GM21737 (cell line): ENCODE measurements around the gene PRDM11.

Source experiments
- ATAC-seq: cut with Tn5 transposase; IDR thresholded peaks from one replicate; pipeline ENCODE4 v1.9.1; 2021; ENCODE audit warnings: mild to moderate bottlenecking, moderate library complexity; ENCODE audit not compliant: unreplicated experiment

PRDM11 gene

DNA sequence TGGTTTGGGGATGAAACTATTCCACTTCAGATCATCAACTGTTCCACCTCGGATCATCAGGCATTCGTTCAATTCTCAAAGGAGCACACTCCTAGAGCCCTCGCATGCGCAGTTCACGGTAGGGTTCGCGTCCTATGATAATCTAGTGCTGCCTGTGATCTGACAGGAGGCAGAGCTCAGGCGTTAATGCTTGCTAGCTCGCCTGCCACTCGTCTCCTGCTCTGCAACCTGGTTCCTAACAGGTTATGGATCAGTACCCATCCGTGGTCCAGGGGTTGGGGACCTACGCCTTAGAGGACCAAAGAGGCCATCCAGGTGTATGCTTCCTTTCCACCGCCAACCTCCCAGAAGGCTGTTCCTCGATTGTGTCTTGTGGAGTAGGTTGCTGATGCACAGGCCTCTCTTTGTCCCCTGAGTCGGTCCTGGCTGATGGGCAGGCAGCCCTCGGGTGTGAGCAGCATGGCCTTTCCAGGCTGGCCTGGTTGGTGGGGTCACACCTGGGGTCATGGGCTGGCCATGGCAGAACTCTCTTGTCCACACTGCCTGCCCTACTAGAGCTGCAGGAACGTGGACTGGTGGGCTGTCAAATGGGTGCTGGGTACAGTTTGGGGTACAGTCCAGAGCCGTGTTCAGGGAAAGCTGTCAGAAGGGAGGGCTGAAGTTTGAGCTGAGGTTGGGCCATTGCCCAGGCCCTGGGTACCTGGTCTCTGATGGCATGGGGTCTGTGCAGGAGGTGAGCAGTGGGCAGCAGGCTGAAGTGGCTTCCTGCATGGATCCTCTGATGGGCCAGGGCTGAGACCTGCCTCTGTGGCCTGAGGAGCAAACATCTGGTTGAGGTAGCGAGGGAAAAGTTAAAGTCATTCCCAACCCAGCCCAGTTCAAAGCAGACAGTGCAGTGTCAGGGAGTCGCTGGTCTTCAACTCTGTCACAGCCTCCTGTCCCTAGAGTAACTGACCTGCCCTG lies 11.1 kb downstream of the PRDM11 start:
- no peak for ATAC-seq

- ATAC-seq: no peak
These were observed 11.8 kb downstream of the PRDM11 start for GRCh38 chr11:45158210-45158731.

DNA sequence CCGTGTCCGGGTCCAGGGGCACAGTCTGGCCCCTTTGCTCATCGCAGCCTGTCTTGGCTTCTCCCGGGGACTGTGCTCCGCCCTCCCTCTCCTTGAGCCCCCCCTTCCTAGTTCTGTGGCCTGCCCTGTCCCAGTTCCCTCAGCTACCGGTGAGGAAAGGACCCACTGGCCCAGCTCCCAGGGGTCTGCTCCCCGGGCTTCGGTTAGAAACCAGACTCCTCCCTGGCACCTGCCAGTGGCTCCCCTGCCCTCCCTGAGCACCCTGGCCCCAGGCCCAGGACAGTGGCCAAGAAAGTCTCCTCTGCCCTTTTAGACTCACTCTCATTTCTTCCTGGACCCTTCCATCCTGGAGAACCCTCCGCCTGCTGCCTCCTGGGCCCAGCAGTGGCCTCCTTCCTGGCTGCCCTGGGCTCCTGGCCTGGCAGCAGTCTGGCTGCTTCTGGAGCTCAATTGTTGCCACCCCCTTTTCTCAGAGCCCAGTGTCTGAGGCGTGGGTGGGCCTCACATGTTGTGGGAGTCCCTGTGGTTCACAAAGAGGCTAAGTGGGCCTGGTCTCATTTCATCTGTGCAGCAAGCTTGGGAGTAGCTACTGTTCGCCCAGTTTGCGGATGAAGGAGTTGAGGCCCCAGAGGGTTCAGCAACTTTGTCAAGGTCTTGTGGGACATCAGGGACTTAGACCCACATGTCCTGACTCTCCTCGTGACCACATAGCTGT lies 12.6 kb downstream of the PRDM11 start:
- ATAC-seq: no peak

GRCh38 chr11:45159781-45160365 lies 13.4 kb downstream of the PRDM11 start:
- no peak for ATAC-seq

DNA sequence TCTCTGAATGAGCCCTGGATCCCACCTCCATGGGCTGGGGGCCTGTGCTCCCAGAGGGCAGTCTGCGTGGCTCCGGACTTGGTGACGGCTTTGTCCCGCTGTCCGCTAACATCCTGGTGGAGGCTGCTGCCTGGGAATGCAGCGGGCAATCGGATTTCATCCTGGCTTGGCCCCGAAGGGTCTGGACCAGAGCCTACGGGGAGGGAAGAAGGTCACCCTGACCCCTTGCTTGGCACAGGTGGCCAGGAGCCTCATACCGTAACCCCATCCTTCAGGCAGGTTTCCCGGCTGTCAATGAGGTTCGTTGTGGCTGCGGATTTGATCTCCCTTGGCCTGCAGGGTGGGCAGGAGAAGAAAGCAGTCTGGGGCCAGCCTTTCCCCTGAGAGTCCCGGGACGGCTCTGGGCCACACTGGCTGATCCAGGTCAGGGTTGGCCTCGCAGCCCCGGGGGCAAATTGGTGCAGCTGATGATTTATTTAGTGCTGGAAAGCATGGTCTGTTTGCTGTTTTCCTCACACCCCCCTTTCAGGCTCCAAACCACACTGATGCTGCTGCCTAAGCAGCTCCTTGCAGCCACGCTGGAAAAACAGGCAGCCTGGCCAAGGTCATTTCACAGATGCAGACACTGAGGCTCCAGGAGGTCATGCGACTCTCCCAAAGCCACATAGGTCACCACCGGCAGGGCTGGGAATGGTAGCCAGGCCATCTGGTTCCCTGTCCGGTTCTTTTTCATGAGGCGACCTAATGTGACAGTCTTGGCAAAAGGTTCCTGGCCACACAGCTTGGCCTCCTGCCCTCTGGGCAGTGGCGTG lies 15.0 kb downstream of the PRDM11 start:
- no peak for ATAC-seq

GRCh38 chr11:45162064-45162375 lies 15.6 kb downstream of the PRDM11 start:
- ATAC-seq: no peak

DNA sequence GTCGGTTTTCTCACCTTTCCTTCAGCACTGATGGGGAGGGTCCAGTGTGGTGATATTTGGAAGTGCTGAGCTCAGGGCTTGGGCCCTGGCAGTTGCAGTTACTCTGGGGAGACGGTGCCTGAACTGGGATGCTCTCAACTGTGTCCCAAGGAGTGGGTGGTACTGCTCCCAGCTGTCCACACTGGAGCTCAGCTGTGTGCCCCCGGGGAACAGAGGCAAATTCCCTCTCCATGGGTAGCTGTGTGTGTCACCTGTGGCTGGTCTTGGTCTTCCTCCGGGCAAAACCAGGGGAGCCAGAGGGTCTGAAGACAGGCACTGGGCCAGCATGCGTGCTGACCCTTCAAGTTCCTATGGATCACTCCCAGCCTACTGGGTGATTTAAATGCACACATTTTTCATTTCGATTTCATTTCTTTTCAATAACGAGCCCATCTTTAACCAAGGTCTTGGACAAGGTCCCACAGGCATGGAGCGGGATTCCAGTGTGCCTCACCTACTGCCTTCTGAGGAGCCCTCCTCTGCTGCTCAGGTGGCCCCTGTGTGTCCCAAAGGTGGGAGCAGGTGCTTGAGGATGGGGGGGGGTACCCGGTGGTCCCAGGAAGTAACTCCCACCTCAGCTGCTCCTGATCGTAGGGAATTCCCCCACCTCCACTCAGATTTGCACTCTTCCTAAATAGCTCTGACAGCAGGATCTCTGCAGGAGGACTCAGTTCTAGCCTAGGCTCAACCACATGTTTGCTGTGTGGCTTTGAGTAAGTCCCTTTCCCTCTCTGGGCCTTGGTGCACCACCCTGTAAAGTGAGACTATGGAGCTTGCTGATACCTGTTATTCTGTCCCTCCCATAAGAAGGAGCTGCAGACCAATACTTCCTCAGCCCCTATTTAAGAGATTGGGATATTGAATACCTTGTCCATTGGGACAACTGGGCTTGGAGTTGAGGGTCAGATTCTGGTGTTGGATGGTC lies 16.8 kb downstream of the PRDM11 start:
- no peak for ATAC-seq

DNA sequence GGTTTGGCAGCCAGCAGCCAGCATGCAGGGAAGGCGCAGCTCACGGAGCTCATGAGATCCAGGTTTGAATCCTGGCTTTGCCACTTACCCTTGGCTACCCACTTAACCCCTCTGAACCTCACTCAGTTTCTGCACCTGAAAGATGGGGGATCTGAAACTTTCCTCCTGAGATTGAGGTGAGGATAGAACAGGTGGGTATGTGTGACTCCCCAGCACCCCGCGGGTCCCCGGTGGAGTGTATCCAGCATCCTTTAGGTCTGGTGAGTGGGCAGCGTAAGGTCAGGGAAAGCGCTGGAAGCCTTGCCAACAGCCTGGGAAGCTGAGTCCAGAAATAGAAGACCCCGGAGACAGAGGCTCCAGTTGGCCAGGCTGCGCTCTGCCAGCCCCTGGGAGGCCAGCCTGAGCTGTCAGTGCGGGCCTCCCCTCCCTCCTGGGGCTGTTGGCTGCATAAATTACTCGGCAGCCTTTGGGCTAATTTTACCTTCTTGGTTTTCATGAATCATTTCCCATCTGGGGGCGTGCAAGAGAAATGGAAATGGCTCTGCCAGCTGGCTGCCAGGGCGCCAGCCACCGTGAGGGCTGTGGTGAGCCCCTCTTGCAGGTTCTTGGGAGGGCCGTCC lies 17.6 kb downstream of the PRDM11 start:
- no peak for ATAC-seq

DNA sequence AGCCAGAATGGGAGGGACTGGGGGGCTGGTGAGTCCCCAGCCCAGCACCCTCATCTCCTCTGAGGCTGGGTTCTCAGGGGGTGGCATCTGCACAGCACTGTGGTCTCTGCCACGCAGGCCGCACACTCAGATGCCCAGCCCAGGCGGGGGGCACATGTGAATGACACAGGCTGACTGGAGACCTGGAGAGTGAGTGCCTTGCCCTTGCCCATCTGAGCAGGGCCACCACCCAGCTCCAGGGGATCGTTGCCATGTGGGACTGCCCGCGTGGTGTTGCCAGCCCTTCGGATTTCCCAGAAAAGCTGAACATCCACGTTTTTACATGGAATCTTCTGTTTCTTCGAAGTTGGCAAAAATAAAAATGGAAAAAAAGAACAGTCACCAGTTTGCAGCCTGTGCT lies 18.9 kb downstream of the PRDM11 start:
- no peak for ATAC-seq

DNA sequence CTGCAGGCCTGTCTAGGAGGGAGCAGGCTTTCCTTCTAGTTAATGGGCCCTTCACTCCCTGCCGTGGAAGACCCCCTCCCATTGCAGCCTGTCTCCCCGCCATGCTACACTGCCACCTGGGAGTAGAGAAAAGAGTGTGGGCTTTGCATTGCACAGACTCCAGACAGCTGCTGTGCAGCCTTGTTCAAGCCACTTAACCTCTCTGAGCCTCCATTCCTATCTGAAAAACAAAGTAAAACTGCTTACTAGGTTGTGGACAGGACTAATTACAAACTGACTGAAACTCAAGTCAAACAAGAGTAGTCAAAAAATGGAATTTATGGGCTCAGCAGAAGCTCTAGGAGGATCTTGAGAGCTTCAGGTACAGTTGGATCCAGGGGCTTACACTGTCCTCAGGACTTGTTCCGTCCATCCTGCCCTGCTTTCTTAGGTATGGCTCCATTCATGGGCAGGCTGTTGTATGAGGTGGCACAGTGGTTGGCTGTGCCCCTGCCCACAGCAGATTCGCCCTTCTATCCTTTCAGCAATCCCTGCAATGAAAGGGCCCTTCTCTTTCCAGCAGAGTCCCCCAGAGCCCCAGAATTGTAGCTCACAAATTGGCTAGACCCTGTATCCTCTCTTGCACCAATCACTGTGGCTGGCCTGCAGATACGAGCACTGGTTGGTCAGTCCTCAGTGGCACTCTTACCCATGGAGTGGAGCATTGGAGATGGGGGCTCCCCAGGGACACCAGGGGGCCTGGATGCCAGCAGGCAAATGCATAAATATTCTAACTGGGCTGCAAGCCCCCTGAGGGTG lies 19.6 kb downstream of the PRDM11 start:
- ATAC-seq: no peak

- ATAC-seq: no peak
These were observed 20.1 kb downstream of the PRDM11 start for GRCh38 chr11:45166604-45166897.

- ATAC-seq: no peak
These were observed 20.8 kb downstream of the PRDM11 start for GRCh38 chr11:45167283-45167682.

- no peak for ATAC-seq
These were observed 22.1 kb downstream of the PRDM11 start for GRCh38 chr11:45168366-45169130.

DNA sequence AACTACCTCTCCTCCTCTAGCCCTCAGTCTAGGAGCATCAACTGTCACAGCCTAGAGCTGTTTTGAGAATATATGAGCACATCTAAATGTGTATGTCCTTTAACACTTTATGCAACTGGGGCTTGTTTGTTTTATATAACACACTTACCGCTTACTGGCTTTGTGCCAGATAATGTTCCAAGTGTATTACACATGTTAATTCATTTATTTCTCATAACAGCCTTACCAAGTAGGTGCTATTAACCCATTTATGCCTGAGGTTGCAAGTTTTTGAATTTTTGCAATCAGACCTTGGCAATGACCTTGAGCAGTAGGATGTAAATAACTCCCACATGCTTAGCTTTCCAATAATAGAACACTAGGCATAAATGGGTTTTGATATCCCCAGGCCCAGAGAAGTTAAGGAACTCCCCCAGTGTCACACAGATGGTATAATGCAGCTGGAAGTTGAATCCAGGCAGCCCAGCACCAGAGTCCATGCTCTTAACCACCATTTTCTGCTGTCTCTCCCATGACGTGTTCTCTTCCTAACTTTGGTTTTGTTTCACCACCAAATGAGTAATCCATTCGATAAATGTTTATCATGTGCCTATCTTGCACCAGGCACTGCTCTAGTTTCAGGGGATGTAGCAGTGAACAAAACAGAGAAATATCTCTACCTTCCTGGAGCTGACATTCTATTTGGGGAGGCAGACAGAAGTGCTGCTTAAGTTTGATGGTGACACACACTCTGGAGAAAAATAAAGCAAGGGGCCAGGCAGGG lies 23.1 kb downstream of the PRDM11 start:
- ATAC-seq: no peak

GRCh38 chr11:45170484-45170883 lies 24.0 kb downstream of the PRDM11 start:
- no peak for ATAC-seq

DNA sequence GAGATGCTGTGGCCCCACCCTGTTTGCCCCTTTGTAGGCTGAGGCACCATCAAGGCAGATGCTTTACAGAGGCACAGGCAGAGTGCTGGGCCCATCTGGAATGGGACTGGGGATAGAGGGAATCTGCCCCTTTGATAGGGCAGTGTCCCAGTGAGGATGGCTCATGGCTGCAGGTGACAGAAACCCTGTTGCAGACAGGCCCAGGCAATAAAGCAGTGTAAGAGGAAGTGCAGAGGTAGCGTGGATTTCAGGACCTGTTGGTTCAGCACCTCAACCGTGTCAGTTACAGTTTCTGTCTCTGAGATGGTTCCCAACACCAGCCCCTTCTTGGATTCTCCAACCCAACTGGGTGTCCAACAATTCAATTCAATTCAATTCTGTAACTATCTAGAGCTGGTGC lies 25.1 kb downstream of the PRDM11 start:
- no peak for ATAC-seq

DNA sequence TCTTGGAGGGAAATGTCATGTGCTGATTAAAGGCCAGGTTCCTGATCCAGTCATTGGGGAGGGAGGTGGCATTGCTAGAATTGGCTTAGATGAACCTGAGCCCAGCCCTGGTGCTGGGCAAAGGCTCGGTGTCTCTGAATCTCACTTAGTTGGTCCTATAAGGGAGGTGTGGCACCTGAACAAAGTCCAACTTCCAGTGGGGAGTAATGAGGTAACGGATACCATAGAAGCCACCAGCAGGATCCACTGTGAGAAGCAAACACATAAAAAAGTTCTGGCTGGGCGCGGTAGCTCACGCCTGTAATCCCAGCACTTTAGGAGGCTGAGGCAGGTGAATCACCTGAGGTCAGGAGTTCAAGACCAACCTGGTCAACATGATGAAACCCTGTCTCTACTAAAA lies 26.6 kb downstream of the PRDM11 start:
- ATAC-seq: no peak
